MG63 (cell line): ENCODE results near the gene GOLGA6L9. TPM values are rescaled to one million over a fixed set of nuclear protein-coding genes. Genes with fewer than 3 reads are reported as not detected.
A peak's percentile ranks its signal among the peaks of the same experiment; 100 is the strongest.
"Not testable (repeated sequence)": the region's sequence is repeated elsewhere in the genome, so short reads cannot be mapped to it uniquely, and the experiment has no call there.

Experiments
- DNase-seq: peaks from one replicate; pipeline ENCODE4 v3.0.0-alpha.2; 2020
- H3K27me3 ChIP-seq: fragments of 250-450 bp; sonication (Bioruptor Pico); 2 replicates; pipeline ENCODE4 v1.5.1; 2020; ENCODE audit warnings: mild to moderate bottlenecking, moderate library complexity
- H3K36me3 ChIP-seq: fragments of 250-450 bp; sonication (Bioruptor Pico); 2 replicates; pipeline ENCODE4 v1.5.1; 2020; ENCODE audit warnings: mild to moderate bottlenecking, moderate library complexity
- H3K4me3 ChIP-seq: fragments of 250-450 bp; sonication (Bioruptor Pico); 2 replicates; pipeline ENCODE4 v1.5.1; 2020; ENCODE audit warnings: mild to moderate bottlenecking, moderate library complexity
- H3K9me3 ChIP-seq: fragments of 250-450 bp; sonication (Bioruptor Pico); 2 replicates; pipeline ENCODE4 v1.5.1; 2020; ENCODE audit warnings: mild to moderate bottlenecking, moderate library complexity
- total RNA-seq: library from RNA; depleted of rRNA; stranded (reverse); fragments of >200 nt; shearing (Covaris generic); gene quantifications from 2 replicates; pipeline ENCODE4 v1.2.3, GENCODE V29; 2014; ENCODE audit warnings: low replicate concordance; rRNA removed

Gene GOLGA6L9
- total RNA-seq, 1 experiment from 2014 or later = 1.3 TPM

DNA sequence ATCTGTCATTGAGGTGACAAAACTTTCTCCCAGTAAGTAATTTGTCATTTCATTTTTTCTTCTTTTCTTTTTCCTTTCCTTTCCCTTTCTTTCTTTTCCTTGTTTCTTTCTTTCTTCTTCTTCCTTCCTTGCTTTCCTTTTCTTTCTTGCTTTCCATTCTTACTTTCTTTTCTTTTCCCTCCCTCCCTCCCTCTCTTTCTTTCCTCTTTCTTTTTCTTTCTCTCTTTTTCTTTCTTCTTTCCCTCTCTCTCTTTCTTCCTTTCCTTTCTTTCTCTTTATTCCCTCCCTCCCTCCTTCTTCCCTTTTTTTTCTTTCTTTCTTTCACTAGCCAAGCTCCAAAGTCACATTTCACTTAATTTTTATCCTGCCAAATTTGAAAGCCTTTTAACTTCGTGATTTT lies 2.5 kb upstream of the GOLGA6L9 start:
- not testable (repeated sequence) for DNase-seq, H3K36me3 ChIP-seq, H3K9me3 ChIP-seq, H3K4me3 ChIP-seq, H3K27me3 ChIP-seq

DNA sequence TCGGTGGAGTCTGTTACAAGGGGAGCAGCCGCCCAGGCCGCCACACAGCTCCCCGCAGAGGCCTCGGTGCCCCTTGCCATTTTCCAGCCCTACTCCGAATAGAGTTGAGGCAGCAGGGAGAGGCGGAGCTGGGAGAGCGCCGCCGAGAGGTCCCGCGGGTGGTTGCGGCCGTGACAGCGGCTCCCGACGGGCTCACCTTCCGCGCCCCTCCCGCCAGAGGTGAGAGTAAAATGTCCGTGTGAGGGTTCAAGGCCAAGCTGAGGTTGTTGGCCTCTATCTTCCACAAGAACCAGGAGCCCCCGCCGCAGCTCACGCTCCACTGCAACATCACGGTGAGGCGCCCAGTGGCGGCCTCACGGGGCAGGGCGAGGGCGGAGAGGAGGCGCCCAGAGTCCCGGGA lies 15.8 kb downstream of the GOLGA6L9 start:
- H3K36me3 ChIP-seq, H3K4me3 ChIP-seq, H3K9me3 ChIP-seq, H3K27me3 ChIP-seq: not testable (repeated sequence)
- peak; percentile 35 for DNase-seq

DNA sequence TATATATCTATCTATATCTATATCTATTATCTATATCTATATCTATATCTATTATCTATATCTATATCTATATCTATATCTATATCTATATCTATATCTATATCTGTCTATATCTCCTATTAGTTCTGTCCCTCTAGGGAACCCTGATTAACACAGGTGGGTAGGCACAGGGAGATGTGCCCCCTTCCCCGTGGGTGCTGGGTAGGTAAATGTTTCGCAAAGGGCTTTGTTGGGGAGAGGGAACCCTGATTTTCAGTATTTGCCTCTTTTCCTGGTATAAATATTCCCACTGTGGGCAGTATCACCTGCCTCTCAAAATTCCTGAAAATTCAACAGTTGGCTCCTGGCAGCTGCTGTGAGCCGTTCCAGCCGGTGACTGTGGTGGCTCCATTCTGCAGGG lies 27.7 kb downstream of the GOLGA6L9 start:
- not testable (repeated sequence) for DNase-seq, H3K9me3 ChIP-seq, H3K27me3 ChIP-seq, H3K36me3 ChIP-seq, H3K4me3 ChIP-seq

- H3K4me3 ChIP-seq, H3K9me3 ChIP-seq, DNase-seq, H3K27me3 ChIP-seq, H3K36me3 ChIP-seq: not testable (repeated sequence)
These were observed 36.0 kb downstream of the GOLGA6L9 start for GRCh38 chr15:82465629-82466028.

- not testable (repeated sequence) for DNase-seq, H3K4me3 ChIP-seq, H3K9me3 ChIP-seq, H3K27me3 ChIP-seq, H3K36me3 ChIP-seq
These were observed 38.6 kb downstream of the GOLGA6L9 start for GRCh38 chr15:82468205-82468604.

DNA sequence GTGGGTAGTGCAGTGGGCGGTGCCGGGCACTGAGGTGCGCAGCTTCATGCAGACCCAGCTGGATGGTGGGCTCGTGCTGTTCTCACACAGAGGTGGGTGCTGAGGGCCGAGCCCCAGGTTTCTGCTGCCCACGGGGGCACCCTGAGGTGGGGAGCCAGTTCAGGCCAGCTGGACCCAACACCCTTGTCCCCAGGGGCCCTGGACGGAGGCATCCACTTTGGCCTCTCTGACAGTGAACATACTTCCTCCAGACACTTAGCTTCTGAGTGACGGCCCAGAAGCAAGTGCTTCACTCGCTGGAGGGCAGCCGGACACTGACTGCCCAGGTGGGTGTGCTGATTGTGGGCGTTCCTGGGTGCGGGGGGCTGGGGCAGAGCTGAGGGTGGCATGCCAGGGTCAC lies 39.8 kb downstream of the GOLGA6L9 start:
- not testable (repeated sequence) for H3K27me3 ChIP-seq

DNA sequence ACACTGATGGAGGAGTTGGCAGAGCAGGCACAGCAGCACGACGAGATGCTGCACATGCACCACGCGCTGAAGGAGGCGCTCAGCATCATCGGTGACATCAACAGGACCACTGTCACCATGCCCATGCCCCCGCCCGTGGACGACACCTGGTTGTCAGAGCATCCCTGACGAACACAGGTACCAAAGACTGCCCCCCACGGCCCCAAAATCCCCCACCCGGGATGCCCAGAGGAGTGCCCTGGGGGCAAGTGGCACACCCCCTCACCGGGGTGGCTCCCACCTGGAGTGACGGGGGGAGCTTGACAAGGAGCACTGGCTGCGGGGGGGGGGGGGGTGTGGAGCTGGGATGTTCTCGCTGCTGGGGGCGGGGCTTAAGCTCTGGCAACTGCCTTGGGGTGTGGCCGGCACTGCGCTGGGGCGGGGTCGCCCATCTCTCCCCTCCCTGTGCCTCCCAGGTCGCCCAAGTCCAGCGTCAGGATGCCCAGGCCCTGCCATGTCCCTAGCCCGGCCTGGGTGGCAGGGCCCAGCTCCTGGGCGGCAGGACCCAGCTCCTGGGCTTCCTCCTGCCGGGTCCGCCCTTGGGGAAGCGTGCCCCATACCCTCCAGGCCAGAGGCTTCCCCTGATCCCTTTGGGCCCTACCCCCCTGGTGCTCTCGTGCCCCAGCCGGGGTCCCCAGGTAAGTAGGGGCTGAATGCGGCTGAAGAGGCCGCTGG lies 42.8 kb downstream of the GOLGA6L9 start:
- not testable (repeated sequence) for H3K27me3 ChIP-seq, H3K36me3 ChIP-seq, H3K9me3 ChIP-seq, DNase-seq, H3K4me3 ChIP-seq

More for the DNA sequence above, 39.8 kb downstream of the GOLGA6L9 start:
- not testable (repeated sequence) for DNase-seq, H3K9me3 ChIP-seq, H3K36me3 ChIP-seq, H3K4me3 ChIP-seq

DNA sequence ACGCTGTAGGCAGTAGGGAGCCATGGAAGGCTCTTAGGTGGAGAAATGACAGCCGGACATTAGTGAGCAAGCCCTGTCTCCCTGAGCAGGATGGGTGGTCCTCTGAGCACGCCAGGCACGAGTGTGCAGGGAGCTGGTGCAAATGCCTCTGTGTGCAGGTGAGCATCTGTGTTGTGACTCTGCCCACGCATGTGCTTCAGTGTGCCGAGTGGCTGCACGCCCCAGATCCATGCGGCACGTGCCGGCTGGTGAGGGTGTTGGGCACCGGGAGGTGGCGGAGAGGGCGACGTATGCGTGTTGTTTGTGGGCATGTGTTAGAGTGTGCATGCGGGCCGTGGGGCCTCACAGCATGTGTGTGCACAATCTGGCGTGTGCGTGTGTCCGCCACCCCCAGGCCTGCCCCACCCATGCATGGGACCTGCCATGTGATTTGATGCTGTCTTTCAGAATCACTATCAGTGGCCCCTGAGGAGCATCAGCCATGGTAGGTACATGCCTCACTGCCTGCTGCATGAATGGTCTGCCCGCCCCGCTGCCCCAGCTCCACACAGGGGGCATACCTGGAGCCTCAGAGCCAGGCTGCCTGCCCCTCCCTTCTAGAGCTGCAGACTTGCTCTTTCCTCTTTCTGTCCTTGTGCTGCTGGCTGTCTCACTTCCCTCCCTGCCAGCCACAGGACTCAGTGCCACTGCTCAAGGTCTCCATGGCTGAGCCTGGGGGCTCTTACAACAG lies 45.1 kb downstream of the GOLGA6L9 start:
- not testable (repeated sequence) for H3K27me3 ChIP-seq, DNase-seq, H3K9me3 ChIP-seq, H3K4me3 ChIP-seq, H3K36me3 ChIP-seq

- not testable (repeated sequence) for DNase-seq, H3K36me3 ChIP-seq
These were observed 45.8 kb downstream of the GOLGA6L9 start for GRCh38 chr15:82475345-82475967.

DNA sequence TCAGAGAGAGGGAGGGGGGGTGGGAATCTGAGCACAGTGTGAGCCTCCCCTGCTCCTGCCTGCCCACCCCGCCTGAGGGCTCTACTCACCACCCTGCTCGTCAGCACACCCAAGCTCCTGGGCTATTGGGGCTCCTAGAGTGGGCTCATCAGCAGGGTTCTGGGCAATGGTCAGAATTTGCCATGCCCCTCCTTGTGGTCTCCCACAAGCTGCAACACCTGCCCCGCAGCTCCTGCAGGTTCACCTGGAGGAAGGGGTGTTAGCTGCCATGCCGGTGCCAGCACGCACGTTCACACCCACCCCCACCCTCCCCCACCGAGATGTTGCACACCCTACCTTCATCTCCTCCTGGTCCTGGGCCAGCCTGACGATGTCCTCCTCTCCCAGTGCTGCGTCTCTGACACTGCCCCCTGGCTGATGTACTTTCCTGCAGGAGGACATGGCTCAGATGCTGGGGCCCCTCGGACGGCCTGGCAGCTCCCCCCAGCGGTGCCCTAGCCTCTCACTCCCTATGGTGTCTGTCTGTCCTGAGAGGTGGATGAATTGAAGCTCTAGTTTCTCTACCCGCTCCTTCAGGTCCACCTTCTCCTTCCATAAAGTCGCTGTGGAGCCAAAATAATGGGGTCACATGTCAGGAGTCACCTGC lies 47.2 kb downstream of the GOLGA6L9 start:
- not testable (repeated sequence) for DNase-seq, H3K27me3 ChIP-seq, H3K9me3 ChIP-seq, H3K4me3 ChIP-seq, H3K36me3 ChIP-seq

More at GRCh38 chr15:82475345-82475967, 45.8 kb downstream of the GOLGA6L9 start:
- not testable (repeated sequence) for H3K27me3 ChIP-seq, H3K4me3 ChIP-seq, H3K9me3 ChIP-seq

- DNase-seq, H3K4me3 ChIP-seq, H3K9me3 ChIP-seq, H3K27me3 ChIP-seq, H3K36me3 ChIP-seq: not testable (repeated sequence)
These were observed 47.9 kb downstream of the GOLGA6L9 start for GRCh38 chr15:82477343-82478057.

Other genes with a start within 250 kb of the GOLGA6L9 start
- gene EFL1, start 167.1 kb upstream of the GOLGA6L9 start, total RNA-seq = 18.2 and 18.7 TPM in 2 replicates
- gene SAXO2, start 167.0 kb upstream of the GOLGA6L9 start, total RNA-seq = 0.05 TPM in 1 of 2 replicates, not detected in the other
- gene GOLGA6L10, start 80.3 kb upstream of the GOLGA6L9 start, total RNA-seq = not detected in 2 replicates
- gene RPS17, start 110.6 kb downstream of the GOLGA6L9 start, total RNA-seq = 4,857 and 6,303 TPM in 2 replicates
- 14.1 and 32.7 TPM in 2 replicates for gene CPEB1, start 217.5 kb downstream of the GOLGA6L9 start, total RNA-seq